GM13977 (cell line): ENCODE measurements around the gene KCNK4.

Experiments used
- DNase-seq: peaks from one replicate; pipeline ENCODE4 v3.0.0; 2012; ENCODE audit warnings: low spot score
- in situ Hi-C: fragments of 300-500 bp; cut with MboI; formaldehyde crosslinking; loops from one replicate; pipeline ENCODE4 v1.12.0; 2022; ENCODE audit warnings: low sequenced_read_pairs, low pct_unique_long_range_greater_than_20kb, mixed read lengths, inconsistent platforms; ENCODE audit not compliant: unreplicated experiment
- TF ChIP-seq, protein P1 (sequence below): IDR thresholded peaks from 2 replicates; pipeline ENCODE4 v1.5.1; 2012; ENCODE audit warnings: mild to moderate bottlenecking, control low read depth; ENCODE audit not compliant: insufficient read depth; ENCODE audit errors: extremely low read depth, missing control alignments

KCNK4 gene

DNA sequence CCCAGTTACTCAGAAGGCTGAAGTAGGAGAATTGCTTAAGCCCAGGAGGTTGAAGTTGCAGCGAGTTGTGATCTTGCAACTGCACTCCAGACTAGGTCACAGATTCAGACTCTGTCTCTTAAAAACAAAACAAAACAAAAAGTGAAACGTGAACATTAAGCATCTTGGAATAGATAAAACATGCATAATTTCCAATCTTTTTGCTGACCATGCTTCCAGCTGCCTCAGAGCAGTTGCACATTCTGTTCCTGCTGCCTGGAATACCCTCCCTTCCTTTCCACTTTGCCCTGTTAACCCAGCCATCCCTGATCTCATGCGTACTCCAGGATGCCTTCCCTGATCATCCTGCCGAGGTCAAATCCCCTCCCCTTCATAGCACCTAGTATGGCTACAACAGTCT, 48.2 kb downstream of the KCNK4 start:
- TF ChIP-seq, protein P1, sequence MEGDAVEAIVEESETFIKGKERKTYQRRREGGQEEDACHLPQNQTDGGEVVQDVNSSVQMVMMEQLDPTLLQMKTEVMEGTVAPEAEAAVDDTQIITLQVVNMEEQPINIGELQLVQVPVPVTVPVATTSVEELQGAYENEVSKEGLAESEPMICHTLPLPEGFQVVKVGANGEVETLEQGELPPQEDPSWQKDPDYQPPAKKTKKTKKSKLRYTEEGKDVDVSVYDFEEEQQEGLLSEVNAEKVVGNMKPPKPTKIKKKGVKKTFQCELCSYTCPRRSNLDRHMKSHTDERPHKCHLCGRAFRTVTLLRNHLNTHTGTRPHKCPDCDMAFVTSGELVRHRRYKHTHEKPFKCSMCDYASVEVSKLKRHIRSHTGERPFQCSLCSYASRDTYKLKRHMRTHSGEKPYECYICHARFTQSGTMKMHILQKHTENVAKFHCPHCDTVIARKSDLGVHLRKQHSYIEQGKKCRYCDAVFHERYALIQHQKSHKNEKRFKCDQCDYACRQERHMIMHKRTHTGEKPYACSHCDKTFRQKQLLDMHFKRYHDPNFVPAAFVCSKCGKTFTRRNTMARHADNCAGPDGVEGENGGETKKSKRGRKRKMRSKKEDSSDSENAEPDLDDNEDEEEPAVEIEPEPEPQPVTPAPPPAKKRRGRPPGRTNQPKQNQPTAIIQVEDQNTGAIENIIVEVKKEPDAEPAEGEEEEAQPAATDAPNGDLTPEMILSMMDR, result no peak
- DNase-seq, result no peak
- in situ Hi-C loops, result no loop called here

DNA sequence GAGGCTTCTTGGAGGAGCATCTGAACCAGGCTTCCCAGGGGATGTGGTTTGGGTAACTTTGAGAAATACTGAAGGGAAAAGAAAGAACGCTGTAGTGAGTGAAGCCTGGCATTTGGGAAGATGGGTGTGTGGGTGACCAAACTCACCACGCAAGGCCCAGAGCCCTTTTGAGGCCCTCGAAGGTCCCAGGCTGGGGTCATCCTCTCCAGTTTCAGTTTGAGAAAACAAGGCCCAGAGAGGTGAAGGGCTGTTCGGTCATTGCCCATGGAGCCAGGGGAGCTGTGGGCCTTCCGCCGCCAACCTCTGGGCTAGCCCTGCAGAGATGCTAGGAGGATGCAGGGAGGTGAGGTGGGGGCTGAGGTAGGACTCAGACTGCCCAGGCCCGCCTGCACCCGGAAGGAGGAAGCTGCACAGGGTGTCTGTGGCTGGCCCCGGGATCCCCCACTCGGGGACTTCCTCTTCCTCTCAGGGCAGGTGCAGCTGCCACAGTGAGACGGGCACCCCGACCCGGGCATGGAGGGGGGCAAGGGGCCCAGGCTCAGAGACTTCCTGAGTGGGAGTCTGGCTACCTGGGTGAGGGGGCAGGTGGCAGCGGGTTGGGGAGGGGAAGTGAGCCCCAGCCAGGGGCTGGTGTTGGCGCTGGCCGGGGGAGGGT, 48.8 kb downstream of the KCNK4 start, which contains the start of gene CCDC88B:
Gene CCDC88B (plus strand): TSS at position 451 of the 655 bp plus-strand sequence. CDS start 63 bp downstream, at position 514.
- DNase-seq, result peak; percentile 89
- in situ Hi-C loops, result no loop called here
- TF ChIP-seq, protein P1, result no peak

DNA sequence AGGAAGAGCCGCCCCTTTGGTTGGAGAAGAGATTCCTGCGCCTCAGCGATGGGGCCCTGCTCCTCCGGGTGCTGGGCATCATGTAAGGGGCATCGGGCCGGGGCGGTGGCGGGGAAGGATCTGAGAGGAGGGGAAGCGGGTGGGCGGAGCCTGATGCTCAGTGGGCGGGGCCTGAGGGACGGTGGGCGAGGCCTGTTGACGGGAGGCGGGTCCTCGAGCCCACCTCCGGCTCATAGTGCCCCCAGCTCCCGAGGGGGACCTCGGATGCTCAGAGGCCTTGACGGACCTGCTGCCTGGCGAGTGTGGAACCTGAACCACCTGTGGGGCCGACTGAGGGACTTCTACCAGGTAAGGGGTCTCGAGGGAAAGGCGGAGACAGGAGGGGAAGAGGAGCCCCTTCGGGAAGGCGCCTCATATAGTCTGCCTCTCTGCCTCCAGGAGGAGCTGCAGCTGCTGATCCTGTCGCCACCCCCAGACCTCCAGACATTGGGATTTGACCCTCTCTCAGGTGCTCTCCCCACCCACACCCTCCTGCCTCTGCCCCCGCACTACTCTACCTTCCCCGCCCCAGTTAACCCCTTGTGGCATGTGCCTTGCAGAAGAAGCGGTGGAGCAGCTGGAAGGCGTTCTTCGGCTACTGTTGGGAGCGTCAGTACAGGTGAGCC, 49.7 kb downstream of the KCNK4 start:
- peak; percentile 85 for DNase-seq
- in situ Hi-C loops, result no loop called here
- TF ChIP-seq, protein P1, result no peak

DNA sequence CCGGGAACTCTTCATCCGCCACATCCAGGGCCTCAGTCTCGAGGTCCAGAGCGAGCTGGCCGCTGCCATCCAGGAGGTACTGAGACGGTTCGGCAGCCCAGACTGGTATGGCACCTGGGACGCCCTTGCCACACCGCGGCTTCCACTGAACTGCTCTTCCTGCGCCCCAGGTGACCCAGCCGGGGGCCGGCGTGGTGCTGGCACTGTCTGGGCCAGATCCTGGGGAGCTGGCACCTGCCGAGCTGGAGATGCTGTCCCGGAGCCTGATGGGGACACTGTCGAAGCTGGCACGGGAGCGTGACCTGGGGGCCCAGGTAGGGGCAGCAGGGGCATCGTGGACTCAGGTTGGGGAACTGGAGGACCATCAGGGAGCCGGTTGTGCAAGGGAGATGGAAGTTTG, 50.3 kb downstream of the KCNK4 start:
- in situ Hi-C loops, result no loop called here
- no peak for DNase-seq
- TF ChIP-seq, protein P1, result no peak

DNA sequence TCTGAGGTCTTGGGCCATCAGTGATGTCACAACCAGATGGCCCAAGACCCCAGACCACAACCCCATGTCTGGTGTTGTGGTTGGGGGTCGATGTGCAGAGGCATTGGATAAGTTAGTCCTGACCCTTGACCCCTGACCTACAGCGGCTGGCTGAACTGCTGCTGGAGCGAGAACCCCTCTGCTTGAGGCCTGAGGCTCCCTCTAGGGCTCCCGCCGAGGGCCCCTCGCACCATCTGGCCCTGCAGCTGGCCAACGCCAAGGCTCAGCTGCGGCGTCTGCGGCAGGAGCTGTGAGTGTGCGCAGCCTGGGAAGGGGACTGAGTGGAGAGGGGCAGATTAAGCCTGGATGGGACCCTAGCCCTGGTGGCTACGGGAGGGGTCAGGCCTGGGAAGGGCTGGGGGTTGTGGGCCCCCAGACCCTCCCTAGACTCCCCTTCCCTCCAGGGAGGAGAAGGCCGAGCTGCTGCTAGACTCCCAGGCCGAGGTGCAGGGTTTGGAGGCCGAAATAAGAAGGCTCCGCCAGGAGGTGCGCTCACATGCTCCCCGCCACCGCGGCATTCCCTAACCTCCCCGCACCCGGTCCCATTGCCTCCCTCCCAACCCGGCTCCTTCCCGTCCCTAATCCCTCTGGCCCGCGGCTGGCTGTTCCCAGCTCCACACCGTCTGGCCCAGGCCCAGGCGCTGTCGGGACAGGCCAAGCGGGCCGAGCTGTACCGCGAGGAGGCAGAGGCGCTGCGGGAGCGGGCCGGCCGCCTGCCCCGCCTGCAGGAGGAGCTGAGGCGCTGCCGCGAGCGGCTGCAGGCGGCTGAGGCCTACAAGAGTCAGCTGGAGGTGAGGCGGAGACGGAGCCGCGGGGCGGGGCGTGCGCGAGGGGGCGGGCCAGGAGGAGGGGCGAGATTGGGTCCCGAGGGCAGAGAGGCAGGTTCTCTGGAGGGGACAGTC, 51.0 kb downstream of the KCNK4 start:
- DNase-seq, result peak; percentile 97
- in situ Hi-C loops, result no loop called here
- TF ChIP-seq, protein P1, result peak; percentile 28
